Measurements from ENCODE around the gene ITGBL1.

Gene ITGBL1

DNA sequence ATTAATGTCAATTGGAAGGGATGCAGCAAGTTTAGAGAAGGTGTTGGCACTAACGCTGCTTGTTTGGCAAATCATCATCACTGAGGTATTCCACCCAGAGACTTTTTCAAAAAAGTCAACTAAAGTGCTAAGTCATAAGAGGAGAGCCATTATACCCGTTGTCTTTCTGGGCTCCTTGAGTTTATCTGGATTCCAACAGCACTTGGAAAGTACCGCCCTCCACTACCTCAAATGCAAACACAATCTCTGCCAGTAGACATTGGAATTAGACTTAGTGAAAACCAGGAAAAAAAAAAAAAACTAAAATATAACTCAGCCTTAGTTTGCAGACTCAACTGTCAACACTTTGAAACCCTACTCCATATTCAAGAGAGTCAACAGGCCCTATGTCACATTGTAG, 266.0 kb downstream of the ITGBL1 start:
- in situ Hi-C loops (cut with HindIII; ENCODE audit: low sequenced_read_pairs) = no loop called here
- H3K4me3 ChIP-seq (ENCODE audit: low read depth, low read length) = no peak overlapping the region
- TF ChIP-seq, protein P1, sequence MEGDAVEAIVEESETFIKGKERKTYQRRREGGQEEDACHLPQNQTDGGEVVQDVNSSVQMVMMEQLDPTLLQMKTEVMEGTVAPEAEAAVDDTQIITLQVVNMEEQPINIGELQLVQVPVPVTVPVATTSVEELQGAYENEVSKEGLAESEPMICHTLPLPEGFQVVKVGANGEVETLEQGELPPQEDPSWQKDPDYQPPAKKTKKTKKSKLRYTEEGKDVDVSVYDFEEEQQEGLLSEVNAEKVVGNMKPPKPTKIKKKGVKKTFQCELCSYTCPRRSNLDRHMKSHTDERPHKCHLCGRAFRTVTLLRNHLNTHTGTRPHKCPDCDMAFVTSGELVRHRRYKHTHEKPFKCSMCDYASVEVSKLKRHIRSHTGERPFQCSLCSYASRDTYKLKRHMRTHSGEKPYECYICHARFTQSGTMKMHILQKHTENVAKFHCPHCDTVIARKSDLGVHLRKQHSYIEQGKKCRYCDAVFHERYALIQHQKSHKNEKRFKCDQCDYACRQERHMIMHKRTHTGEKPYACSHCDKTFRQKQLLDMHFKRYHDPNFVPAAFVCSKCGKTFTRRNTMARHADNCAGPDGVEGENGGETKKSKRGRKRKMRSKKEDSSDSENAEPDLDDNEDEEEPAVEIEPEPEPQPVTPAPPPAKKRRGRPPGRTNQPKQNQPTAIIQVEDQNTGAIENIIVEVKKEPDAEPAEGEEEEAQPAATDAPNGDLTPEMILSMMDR (IDR thresholded peaks at IDR 0.05; ENCODE audit: low read depth, low read length, missing control alignments) = no peak
- DNase-seq (ENCODE audit: low read depth) = no peak

DNA sequence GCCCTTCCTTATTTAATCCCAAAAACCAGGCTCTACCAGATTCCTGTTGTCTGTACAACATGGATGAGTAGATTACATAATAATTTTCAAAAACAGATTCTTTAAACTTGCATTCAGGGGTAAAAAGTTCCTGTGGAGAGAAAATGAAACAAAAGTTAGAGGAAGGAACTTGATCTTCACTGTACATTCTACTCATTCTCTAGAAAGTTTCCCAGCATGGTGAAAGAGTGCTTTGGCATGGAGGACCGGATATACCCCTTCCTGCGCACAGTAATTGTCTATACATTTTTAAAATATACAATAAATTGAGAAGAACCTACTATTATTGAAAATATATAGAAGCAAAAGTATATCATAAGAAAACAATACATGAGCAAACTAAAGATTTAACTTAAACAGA, 274.2 kb downstream of the ITGBL1 start:
- in situ Hi-C loops (cut with HindIII; ENCODE audit: low sequenced_read_pairs) = no loop called here
- DNase-seq (ENCODE audit: low read depth) = no peak
- no peak overlapping the region for H3K4me3 ChIP-seq (ENCODE audit: low read depth, low read length)
- TF ChIP-seq, protein P1 (IDR thresholded peaks at IDR 0.05; ENCODE audit: low read depth, low read length, missing control alignments) = no peak

DNA sequence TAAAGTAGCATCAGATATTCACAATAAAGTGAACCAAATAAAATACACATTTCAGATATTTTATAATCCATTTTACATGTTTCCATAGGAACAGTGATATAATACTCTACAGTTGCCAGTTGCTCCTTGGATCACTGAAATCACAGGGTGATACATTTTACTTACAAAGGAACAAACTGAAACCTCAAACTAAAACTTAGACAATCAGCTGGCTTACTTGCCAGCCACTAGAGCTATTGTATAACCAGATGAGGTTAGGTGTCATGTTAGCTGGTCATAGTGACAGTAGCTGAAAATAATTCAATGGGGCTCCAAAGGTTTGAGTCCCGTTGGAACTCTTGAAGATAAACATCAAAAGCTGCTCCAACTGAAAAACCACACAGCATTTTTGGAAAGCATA, 274.6 kb downstream of the ITGBL1 start:
- TF ChIP-seq, protein P1 (IDR thresholded peaks at IDR 0.05; ENCODE audit: low read depth, low read length, missing control alignments) = no peak
- H3K4me3 ChIP-seq (ENCODE audit: low read depth, low read length) = no peak overlapping the region
- DNase-seq (ENCODE audit: low read depth) = no peak
- in situ Hi-C loops (cut with HindIII; ENCODE audit: low sequenced_read_pairs) = no loop called here

DNA sequence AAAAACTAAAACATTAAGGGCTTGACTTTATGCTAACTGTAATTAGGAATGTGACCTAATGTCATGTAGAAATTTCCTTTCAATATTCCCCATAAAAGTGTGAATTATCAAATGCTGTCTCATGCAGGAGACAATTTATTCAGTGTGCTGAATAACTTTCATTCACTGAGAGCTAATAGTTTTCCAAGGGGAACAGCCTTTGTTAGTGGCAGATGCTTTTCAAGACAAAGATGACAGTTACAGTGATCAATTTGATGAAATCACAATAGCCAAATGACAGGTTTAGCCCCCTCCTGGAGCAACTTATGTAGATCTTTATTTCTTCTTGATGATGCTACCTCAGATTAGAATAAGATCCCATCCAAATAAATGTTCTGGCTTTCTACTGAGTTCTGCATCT, 275.5 kb downstream of the ITGBL1 start:
- in situ Hi-C loops (cut with HindIII; ENCODE audit: low sequenced_read_pairs) = no loop called here
- DNase-seq (ENCODE audit: low read depth) = no peak
- TF ChIP-seq, protein P1 (IDR thresholded peaks at IDR 0.05; ENCODE audit: low read depth, low read length, missing control alignments) = no peak

DNA sequence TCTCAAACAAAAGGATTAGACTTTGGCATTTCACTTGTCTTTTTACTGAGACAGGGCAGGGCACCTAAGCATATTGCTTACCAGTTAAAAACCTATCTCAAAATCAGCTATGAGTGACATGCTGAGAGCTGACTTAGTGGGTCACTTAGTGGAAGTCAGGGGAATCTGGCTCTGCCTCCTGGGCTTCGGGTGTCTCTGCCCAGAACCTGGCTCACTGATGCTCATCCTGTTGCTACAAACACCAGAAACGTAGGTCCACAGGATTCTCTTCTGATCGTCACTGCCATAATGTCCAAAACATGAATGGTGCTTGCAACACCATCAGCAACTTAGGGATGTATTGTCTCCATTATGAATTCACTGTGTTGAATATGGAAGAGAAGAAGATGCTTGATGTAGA, 276.1 kb downstream of the ITGBL1 start:
- no peak overlapping the region for H3K4me3 ChIP-seq (ENCODE audit: low read depth, low read length)
- TF ChIP-seq, protein P1 (IDR thresholded peaks at IDR 0.05; ENCODE audit: low read depth, low read length, missing control alignments) = no peak
- in situ Hi-C loops (cut with HindIII; ENCODE audit: low sequenced_read_pairs) = no loop called here
- no peak for DNase-seq (ENCODE audit: low read depth)

More for the DNA sequence above, 275.5 kb downstream of the ITGBL1 start:
- no peak overlapping the region for H3K4me3 ChIP-seq (ENCODE audit: low read depth, low read length)

DNA sequence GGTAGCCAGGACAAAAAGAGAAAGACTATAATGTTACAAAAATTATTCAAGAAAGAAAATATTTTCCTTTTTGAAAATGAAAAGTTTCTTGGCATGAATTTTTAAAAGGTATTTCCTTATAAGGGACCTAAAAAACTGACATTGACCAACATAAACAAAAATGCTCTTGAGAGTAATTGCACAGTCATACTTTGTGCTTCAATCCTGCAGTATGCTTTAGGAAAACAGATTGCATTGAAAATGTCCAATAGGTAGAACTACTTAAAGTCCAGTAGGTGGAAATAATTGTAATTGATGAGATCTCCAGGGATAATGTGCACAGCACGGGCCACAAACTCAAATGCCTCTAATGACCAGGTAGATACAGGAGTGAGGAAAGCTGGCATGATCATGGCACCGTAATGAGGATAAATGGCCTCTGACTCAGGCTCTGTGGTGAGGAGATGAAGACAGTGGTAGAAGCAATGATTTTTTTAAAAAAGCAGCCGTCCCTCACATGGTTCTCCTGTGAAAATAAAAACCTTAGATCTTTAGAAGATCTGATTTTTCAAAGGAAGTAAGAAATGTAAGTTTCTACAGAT, 278.0 kb downstream of the ITGBL1 start:
- in situ Hi-C loops (cut with HindIII; ENCODE audit: low sequenced_read_pairs) = loop anchor here (10.0 kb wide), 1 partner anchor 216 kb away; no protein-coding TSS in a partner anchor
- no peak overlapping the region for H3K4me3 ChIP-seq (ENCODE audit: low read depth, low read length)
- no peak for DNase-seq (ENCODE audit: low read depth)
- TF ChIP-seq, protein P1 (IDR thresholded peaks at IDR 0.05; ENCODE audit: low read depth, low read length, missing control alignments) = no peak

Measured in astrocyte of the cerebellum (primary cell).